ENCODE results near the gene TUBB4B. TPM values are rescaled to one million over a fixed set of nuclear protein-coding genes. Genes with fewer than 3 reads are reported as not detected.
"Not testable (repeated sequence)": the region's sequence is repeated elsewhere in the genome, so short reads cannot be mapped to it uniquely, and the experiment has no call there.

The TUBB4B gene
- polyA plus RNA-seq, 1 donor from 2014 or later = 88.4 TPM

- H3K4me3 Mint-ChIP-seq = peak overlapping the region; percentile 89 to 96 (median 92)
- no peaks in the 10 kb centered on the region for H3K27me3 Mint-ChIP-seq
- peaks cover 0 to 16% (median 5%) of the 10 kb centered on the region in 3 donors for H3K4me1 Mint-ChIP-seq
- peaks cover 1% of the 10 kb centered on the region for H3K36me3 Mint-ChIP-seq
- H3K27ac Mint-ChIP-seq = peak overlapping the region; percentile 13 to 92 (median 89)
- H3K9me3 Mint-ChIP-seq = no peaks in the 10 kb centered on the region
Observed at GRCh38 chr9:137255448-137256114, 14.5 kb downstream of the TUBB4B start.

DNA sequence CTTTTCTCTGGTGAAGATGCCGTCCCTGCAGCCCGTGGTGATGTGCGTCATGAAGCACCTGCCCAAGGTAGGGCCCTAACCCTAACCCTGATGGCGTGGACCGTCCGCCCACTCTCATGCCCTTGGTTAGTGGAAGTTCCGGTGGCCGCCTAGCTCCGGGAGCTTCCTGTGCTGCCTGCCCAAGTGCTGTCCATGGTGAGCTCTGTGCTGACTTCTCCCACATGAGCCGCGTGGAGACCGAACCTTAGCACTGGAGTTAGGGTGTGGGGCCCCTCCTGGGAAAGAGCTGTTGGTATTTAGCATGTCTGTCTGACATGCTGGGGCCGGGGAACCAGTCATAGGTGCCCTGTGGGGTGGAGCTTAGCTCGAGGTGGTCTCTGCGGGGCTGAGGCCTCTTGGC, 15.3 kb downstream of the TUBB4B start:
- Mint-ChIP-seq H3K9me3 (no peaks in the 10 kb centered on the region), H3K4me3 (peak overlapping the region; percentile 89 to 96 (median 92))

GRCh38 chr9:137256856-137257255, 15.8 kb downstream of the TUBB4B start:
- Mint-ChIP-seq H3K4me1 (peaks cover 4 to 16% (median 9%) of the 10 kb centered on the region in 3 donors), H3K36me3 (peaks cover 1% of the 10 kb centered on the region), H3K4me3 (peak overlapping the region; percentile 84 to 96 (median 90)), H3K27me3 (no peaks in the 10 kb centered on the region), H3K9me3 (no peaks in the 10 kb centered on the region), H3K27ac (no peak overlapping the region)

More for the DNA sequence above, 15.3 kb downstream of the TUBB4B start:
- peaks cover 0 to 16% (median 5%) of the 10 kb centered on the region in 3 donors for H3K4me1 Mint-ChIP-seq
- H3K27me3 Mint-ChIP-seq = no peaks in the 10 kb centered on the region
- H3K27ac Mint-ChIP-seq = peak overlapping the region in 1 of 3 donors; percentile 13
- peaks cover 1% of the 10 kb centered on the region for H3K36me3 Mint-ChIP-seq

DNA sequence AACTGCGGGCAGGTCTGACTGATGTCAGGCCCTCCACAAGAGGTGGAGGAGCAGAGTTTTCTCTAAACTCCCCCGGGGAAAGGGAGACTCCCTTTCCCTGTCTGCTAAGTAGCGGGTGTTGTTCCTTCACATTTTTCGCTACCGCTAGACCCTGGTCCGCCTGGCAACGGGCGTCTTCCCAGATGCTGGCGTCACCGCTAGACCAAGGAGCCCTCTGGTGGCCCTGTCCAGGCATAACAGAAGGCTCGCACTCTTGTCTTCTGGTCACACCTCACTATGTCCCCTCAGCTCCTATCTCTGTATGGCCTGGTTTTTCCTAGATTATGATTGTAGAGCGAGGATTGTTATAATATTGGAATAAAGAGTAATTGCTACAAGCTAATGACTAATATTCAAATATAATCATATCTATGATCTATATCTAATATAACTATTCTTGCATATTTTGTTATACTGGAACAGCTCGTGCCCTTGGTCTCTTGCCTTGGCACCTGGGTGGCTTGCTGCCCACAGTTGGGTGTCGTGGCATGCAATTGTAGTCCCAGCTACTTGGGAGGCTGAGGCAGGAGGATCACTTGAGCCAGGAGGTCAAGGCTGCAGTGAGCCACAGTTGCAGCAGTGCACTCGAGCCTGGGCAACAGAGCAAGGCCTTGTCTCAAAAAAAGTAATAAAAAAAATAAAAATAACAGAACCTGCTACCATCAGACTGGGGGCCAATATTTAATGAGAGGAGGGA, 21.3 kb downstream of the TUBB4B start:
- H3K36me3 Mint-ChIP-seq, H3K27me3 Mint-ChIP-seq, H3K4me1 Mint-ChIP-seq, H3K9me3 Mint-ChIP-seq: not testable (repeated sequence)
- H3K4me3 Mint-ChIP-seq = peak overlapping the region in 1 of 4 donors; percentile 50
- peak overlapping the region in 1 of 3 donors; percentile 14 for H3K27ac Mint-ChIP-seq

DNA sequence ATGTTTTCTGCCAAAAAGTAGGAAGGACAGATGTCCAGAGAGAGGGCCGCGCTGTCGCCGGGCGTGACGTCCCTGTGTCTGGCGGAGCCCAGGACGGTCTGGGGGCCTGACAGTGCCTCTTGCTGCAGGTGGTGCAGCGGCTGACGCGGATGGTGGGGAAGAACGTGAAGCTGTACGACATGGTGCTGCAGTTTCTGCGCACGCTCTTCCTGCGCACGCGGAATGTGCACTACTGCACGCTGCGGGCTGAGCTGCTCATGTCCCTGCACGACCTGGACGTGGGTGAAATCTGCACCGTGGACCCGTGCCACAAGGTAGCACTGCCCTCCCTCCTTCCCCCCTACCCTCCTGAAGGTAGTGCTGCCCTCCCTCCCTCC, 21.8 kb downstream of the TUBB4B start:
- no peaks in the 10 kb centered on the region for H3K9me3 Mint-ChIP-seq
- H3K27ac Mint-ChIP-seq = no peak overlapping the region
- no peaks in the 10 kb centered on the region for H3K36me3 Mint-ChIP-seq
- H3K4me3 Mint-ChIP-seq = no peak overlapping the region
- peaks cover 7 to 15% (median 9%) of the 10 kb centered on the region in 3 donors for H3K4me1 Mint-ChIP-seq
- no peaks in the 10 kb centered on the region for H3K27me3 Mint-ChIP-seq

DNA sequence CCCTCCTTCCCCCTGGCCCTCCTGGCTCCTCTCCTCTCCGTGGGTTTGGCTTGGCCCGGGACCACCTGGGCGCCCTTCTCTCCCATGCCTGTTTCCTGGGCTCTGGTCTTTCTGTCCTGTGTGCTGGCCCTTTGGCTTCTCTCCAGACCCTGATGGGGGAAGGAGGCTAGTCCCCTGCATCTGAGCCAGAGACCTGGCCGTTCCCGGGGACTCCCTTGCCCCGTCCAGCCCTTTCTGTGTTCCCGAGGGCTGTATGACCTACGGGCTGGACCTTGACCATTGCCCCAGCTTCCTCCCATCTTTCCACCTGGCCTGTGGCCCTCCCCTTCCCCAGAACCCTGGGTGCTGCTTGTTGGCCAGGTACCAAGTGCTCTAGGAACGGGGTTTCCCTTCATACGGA, 22.4 kb downstream of the TUBB4B start:
- H3K27ac Mint-ChIP-seq = no peak overlapping the region
- H3K36me3 Mint-ChIP-seq = no peaks in the 10 kb centered on the region
- H3K4me1 Mint-ChIP-seq = peaks cover 7 to 18% (median 15%) of the 10 kb centered on the region in 3 donors
- H3K4me3 Mint-ChIP-seq = no peak overlapping the region
- H3K9me3 Mint-ChIP-seq = no peaks in the 10 kb centered on the region
- no peaks in the 10 kb centered on the region for H3K27me3 Mint-ChIP-seq

- Mint-ChIP-seq H3K9me3 (no peaks in the 10 kb centered on the region), H3K4me1 (peaks cover 11 to 22% (median 19%) of the 10 kb centered on the region in 3 donors), H3K36me3 (no peaks in the 10 kb centered on the region), H3K4me3 (peak overlapping the region in 1 of 4 donors; percentile 29), H3K27me3 (no peaks in the 10 kb centered on the region), H3K27ac (no peak overlapping the region)
Observed at GRCh38 chr9:137264067-137264466, 23.0 kb downstream of the TUBB4B start.

DNA sequence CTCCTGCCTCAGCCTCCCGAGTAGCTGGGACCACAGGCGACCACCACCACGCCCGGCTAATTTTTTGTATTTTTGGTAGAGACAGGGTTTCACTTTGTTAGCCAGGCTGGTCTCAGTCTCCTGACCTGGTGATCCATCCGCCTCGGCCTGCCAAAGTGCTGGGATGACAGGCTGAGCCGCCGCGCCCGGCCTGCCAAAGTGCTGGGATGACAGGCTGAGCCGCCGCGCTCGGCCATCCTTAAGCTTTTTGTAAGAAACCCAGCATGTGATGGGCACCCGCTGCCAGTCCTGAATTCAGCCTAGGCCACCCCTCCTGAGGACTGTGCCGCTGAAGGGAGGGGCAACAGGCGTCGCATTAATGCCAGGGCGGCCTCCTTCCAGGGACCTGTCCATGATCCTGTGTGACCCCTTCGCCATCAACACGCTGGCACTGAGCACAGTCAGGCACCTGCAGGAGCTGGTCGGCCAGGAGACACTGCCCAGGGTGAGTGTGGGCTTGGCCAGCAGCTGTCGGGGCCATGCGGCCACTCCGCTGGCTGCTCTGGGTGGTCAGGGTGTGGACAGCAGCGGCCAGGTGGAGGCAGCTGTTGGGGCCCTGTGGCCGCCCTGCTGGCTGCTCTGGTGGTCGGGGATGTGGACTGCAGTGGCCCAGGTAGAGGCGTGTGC, 24.5 kb downstream of the TUBB4B start:
- Mint-ChIP-seq H3K27me3 (no peaks in the 10 kb centered on the region), H3K4me3 (no peak overlapping the region), H3K9me3 (no peaks in the 10 kb centered on the region), H3K27ac (peak overlapping the region in 1 of 3 donors; percentile 63), H3K36me3 (peaks cover 4% of the 10 kb centered on the region), H3K4me1 (peaks cover 20 to 32% (median 28%) of the 10 kb centered on the region in 3 donors)

DNA sequence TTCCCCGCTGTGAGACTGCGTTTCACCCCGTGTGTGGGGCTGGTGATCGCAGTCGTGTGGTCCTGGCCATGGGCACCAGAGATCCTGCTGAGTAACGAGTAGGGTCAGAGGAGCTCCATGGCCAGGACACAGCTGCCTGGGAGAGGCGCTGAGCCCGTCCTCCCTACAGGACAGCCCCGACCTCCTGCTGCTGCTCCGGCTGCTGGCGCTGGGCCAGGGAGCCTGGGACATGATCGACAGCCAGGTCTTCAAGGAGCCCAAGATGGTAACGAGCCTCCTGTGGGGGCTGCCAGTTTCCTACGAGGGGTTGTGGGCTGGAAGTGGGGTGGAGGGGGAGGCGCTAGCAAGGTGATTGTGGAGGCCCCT, 25.1 kb downstream of the TUBB4B start:
- H3K4me1 Mint-ChIP-seq = peaks cover 24 to 35% (median 28%) of the 10 kb centered on the region in 3 donors
- no peaks in the 10 kb centered on the region for H3K27me3 Mint-ChIP-seq
- no peaks in the 10 kb centered on the region for H3K9me3 Mint-ChIP-seq
- no peak overlapping the region for H3K4me3 Mint-ChIP-seq
- H3K27ac Mint-ChIP-seq = no peak overlapping the region
- H3K36me3 Mint-ChIP-seq = peaks cover 4% of the 10 kb centered on the region

DNA sequence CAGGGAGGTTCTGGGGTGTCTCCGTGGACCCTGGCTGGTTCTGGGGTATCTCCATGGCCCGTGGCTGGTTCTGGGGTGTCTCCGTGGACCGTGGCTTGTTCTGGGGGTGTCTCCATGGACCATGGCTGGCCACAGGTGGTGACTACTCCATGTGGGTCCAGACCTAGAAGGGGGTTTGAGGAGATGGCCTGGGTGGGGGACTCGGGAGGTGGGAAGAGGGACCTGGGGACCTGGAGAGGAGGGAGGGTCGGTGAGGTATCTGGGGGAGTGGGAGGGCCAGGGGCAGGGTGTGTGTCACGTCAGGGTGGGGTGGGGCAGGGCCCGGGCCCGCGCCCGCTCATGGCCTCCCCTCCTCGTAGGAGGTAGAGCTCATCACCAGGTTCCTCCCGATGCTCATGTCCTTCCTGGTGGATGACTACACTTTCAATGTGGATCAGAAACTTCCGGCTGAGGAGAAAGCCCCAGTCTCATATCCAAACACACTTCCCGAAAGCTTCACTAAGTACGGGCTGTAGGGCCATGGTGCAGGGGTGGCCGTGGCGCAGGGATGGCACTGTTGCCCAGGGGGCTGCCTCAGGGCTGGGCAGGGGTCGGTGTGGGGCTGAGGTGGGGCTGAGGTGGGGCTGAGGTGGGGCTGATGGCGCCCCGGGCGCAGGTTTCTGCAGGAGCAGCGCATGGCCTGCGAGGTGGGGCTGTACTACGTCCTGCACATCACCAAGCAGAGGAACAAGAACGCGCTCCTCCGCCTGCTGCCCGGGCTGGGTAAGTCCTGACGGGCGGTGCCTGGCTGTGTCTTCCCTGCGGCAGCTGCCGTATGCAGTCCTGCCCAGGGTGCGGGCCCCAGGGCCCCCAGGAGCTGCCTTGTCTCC, 25.7 kb downstream of the TUBB4B start:
- H3K27me3 Mint-ChIP-seq = no peaks in the 10 kb centered on the region
- no peaks in the 10 kb centered on the region for H3K9me3 Mint-ChIP-seq
- peak overlapping the region in 1 of 3 donors; percentile 23 for H3K27ac Mint-ChIP-seq
- H3K4me3 Mint-ChIP-seq = peak overlapping the region in 2 of 4 donors; percentile 95 to 96
- peaks cover 25 to 35% (median 27%) of the 10 kb centered on the region in 3 donors for H3K4me1 Mint-ChIP-seq
- peaks cover 6% of the 10 kb centered on the region for H3K36me3 Mint-ChIP-seq

- H3K4me3 Mint-ChIP-seq = peak overlapping the region; percentile 91 to 96 (median 94)
- peak overlapping the region; percentile 32 to 93 (median 88) for H3K27ac Mint-ChIP-seq
- H3K36me3 Mint-ChIP-seq = peaks cover 6% of the 10 kb centered on the region
- H3K9me3 Mint-ChIP-seq = no peaks in the 10 kb centered on the region
- peaks cover 23 to 34% (median 27%) of the 10 kb centered on the region in 3 donors for H3K4me1 Mint-ChIP-seq
- H3K27me3 Mint-ChIP-seq = no peaks in the 10 kb centered on the region
Observed at GRCh38 chr9:137267933-137268355, 26.9 kb downstream of the TUBB4B start.

DNA sequence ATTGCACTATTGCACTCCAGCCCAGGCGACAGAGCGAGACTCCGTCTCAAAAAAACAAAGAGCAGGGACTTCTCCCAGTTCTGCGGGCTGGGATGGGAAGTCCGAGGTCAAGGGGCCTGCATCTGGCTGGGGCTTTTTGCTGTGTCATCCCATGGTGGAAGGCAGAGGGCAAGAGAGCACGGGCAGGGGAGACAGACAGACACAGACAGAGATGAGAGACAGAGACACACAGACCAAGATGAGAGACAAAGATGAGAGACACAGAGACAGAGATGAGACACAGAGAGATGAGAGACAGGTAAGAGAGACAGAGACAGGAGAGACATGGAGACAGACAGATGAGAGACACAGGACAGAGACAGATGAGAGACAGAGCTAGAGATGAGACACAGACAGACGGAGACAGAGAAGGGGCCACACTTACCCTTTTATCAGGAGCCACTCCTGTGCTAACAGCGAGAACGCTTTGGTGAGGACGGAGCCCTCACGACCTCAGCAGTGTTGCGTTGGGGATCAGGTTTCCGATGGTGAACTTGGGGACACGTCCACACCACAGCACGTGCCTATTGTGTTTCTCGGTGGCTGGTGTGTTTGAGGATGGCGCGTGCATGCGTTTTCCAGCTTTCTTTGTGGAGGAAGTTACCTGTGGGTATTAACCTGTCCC, 27.6 kb downstream of the TUBB4B start:
- Mint-ChIP-seq H3K4me1 (peaks cover 23 to 32% (median 27%) of the 10 kb centered on the region in 3 donors), H3K4me3 (peak overlapping the region; percentile 91 to 96 (median 94)), H3K27ac (peak overlapping the region; percentile 31 to 93 (median 88)), H3K27me3 (no peaks in the 10 kb centered on the region), H3K36me3 (peaks cover 6% of the 10 kb centered on the region), H3K9me3 (no peaks in the 10 kb centered on the region)

GRCh38 chr9:137269231-137269772, 28.2 kb downstream of the TUBB4B start:
- no peaks in the 10 kb centered on the region for H3K9me3 Mint-ChIP-seq
- peaks cover 24 to 31% (median 28%) of the 10 kb centered on the region in 3 donors for H3K4me1 Mint-ChIP-seq
- peak overlapping the region; percentile 91 to 96 (median 94) for H3K4me3 Mint-ChIP-seq
- H3K36me3 Mint-ChIP-seq = peaks cover 6% of the 10 kb centered on the region
- H3K27me3 Mint-ChIP-seq = no peaks in the 10 kb centered on the region
- peak overlapping the region; percentile 31 to 88 (median 86) for H3K27ac Mint-ChIP-seq

Data from IgD-negative memory B cell (primary cell).